ENCODE data around the gene PNMA3. TPM values are rescaled to one million over a fixed set of nuclear protein-coding genes. Genes with fewer than 3 reads are reported as not detected.

PNMA3 gene
- total and polyA plus RNA-seq, 10 of the 15 experiments (the other 5 are each of a cell fraction or from before 2014, with no cell fraction given): 0.06 TPM; not detected in 9

GRCh38 chrX:153061732-153062131, 5.5 kb downstream of the PNMA3 start:
- Histone ChIP-seq H2AFZ (ENCODE audit: control insufficient read depth, low read depth, low read length) (no peak overlapping the region), H3K36me3 (ENCODE audit: control insufficient read depth in 2 of 2, insufficient read depth in 2 of 2, low read length in 1 of 2) (no peaks in the 10 kb centered on the region), H3K27me3 (replicated peaks in 1 of 2; ENCODE audit: control insufficient read depth in 2 of 2, insufficient read depth in 2 of 2, low read length in 1 of 2) (no peaks in the 10 kb centered on the region), H3K4me2 (ENCODE audit: control insufficient read depth, insufficient read depth) (no peak overlapping the region), H3K4me3 (no peak overlapping the region), H3K4me1 (ENCODE audit: control insufficient read depth, insufficient read depth, low read length) (no peaks in the 10 kb centered on the region), H3K79me2 (ENCODE audit: control insufficient read depth, insufficient read depth, low read length) (no peaks in the 10 kb centered on the region), H4K20me1 (ENCODE audit: control insufficient read depth, insufficient read depth) (no peaks in the 10 kb centered on the region), H3K9ac (ENCODE audit: control insufficient read depth, insufficient read depth, low read length) (no peak overlapping the region), H3K9me3 (replicated peaks; ENCODE audit: control insufficient read depth, insufficient read depth, low read length) (no peaks in the 10 kb centered on the region), H3K27ac (ENCODE audit: control insufficient read depth, insufficient read depth) (no peak overlapping the region)
- no peak for FAIRE-seq
- in situ Hi-C loops (cut with MboI): no loop called here
- ChIA-PET POLR2A (interaction anchor here (0.6 kb wide), 1 partner anchor 483 kb away, joined by 3 read pairs; no protein-coding TSS in a partner anchor), RAD21 (ENCODE audit: unreplicated experiment) (no interaction called here), CTCF (interaction anchor here (1.7 kb wide), 1 partner anchor 104 kb away, joined by 5 read pairs; no protein-coding TSS in a partner anchor), SMC1A (ENCODE audit: uncharacterized antibody, unreplicated experiment) (no interaction called here)
- DNase-seq (ENCODE audit: low read depth, low spot score): no peak
- WGBS (ENCODE audit: insufficient coverage, insufficient replicate concordance, low lambda C conversion rate, missing lambda C conversion rate): 2% methylated on average over 3 of the region's 3 CpGs
- ATAC-seq: no peak
- TF ChIP-seq LARP7 (IDR thresholded peaks at IDR 0.05) (no peak), ZNF384 (IDR thresholded peaks at IDR 0.05; ENCODE audit: borderline replicate concordance, low read depth, low read length) (no peak), PKNOX1 (IDR thresholded peaks at IDR 0.05) (no peak), SP1 (IDR thresholded peaks at IDR 0.05; ENCODE audit: low read depth, low read length) (no peak), NBN (IDR thresholded peaks at IDR 0.05) (no peak), CBX5 (IDR thresholded peaks at IDR 0.05; ENCODE audit: low read depth) (no peak), ZNF274 (IDR thresholded peaks at IDR 0.05; ENCODE audit: insufficient read depth, insufficient read length) (no peak), ESRRA (IDR thresholded peaks at IDR 0.05; ENCODE audit: low read length) (no peak), MTA3 (IDR thresholded peaks at IDR 0.05; ENCODE audit: borderline replicate concordance, low read length) (no peak), NFIC (IDR thresholded peaks at IDR 0.05; ENCODE audit: low read depth, low read length) (no peak), BHLHE40 (IDR thresholded peaks at IDR 0.05; ENCODE audit: borderline replicate concordance in 1 of 2, low read depth in 2 of 2, low read length in 1 of 2) (no peak)
- TF ChIP-seq, protein P1, sequence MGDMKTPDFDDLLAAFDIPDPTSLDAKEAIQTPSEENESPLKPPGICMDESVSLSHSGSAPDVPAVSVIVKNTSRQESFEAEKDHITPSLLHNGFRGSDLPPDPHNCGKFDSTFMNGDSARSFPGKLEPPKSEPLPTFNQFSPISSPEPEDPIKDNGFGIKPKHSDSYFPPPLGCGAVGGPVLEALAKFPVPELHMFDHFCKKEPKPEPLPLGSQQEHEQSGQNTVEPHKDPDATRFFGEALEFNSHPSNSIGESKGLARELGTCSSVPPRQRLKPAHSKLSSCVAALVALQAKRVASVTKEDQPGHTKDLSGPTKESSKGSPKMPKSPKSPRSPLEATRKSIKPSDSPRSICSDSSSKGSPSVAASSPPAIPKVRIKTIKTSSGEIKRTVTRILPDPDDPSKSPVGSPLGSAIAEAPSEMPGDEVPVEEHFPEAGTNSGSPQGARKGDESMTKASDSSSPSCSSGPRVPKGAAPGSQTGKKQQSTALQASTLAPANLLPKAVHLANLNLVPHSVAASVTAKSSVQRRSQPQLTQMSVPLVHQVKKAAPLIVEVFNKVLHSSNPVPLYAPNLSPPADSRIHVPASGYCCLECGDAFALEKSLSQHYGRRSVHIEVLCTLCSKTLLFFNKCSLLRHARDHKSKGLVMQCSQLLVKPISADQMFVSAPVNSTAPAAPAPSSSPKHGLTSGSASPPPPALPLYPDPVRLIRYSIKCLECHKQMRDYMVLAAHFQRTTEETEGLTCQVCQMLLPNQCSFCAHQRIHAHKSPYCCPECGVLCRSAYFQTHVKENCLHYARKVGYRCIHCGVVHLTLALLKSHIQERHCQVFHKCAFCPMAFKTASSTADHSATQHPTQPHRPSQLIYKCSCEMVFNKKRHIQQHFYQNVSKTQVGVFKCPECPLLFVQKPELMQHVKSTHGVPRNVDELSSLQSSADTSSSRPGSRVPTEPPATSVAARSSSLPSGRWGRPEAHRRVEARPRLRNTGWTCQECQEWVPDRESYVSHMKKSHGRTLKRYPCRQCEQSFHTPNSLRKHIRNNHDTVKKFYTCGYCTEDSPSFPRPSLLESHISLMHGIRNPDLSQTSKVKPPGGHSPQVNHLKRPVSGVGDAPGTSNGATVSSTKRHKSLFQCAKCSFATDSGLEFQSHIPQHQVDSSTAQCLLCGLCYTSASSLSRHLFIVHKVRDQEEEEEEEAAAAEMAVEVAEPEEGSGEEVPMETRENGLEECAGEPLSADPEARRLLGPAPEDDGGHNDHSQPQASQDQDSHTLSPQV (IDR thresholded peaks at IDR 0.05): no peak
- TF ChIP-seq, protein P2, sequence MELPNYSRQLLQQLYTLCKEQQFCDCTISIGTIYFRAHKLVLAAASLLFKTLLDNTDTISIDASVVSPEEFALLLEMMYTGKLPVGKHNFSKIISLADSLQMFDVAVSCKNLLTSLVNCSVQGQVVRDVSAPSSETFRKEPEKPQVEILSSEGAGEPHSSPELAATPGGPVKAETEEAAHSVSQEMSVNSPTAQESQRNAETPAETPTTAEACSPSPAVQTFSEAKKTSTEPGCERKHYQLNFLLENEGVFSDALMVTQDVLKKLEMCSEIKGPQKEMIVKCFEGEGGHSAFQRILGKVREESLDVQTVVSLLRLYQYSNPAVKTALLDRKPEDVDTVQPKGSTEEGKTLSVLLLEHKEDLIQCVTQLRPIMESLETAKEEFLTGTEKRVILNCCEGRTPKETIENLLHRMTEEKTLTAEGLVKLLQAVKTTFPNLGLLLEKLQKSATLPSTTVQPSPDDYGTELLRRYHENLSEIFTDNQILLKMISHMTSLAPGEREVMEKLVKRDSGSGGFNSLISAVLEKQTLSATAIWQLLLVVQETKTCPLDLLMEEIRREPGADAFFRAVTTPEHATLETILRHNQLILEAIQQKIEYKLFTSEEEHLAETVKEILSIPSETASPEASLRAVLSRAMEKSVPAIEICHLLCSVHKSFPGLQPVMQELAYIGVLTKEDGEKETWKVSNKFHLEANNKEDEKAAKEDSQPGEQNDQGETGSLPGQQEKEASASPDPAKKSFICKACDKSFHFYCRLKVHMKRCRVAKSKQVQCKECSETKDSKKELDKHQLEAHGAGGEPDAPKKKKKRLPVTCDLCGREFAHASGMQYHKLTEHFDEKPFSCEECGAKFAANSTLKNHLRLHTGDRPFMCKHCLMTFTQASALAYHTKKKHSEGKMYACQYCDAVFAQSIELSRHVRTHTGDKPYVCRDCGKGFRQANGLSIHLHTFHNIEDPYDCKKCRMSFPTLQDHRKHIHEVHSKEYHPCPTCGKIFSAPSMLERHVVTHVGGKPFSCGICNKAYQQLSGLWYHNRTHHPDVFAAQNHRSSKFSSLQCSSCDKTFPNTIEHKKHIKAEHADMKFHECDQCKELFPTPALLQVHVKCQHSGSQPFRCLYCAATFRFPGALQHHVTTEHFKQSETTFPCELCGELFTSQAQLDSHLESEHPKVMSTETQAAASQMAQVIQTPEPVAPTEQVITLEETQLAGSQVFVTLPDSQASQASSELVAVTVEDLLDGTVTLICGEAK (IDR thresholded peaks at IDR 0.05; ENCODE audit: borderline replicate concordance): no peak
- BruUV-seq (replicated peaks): no TSS peak
- intact Hi-C loops (cut with micrococcal nuclease; ENCODE audit: unreplicated experiment): loop anchor here (5.0 kb wide), 1 partner anchor 256 kb away; no protein-coding TSS in a partner anchor
